Muscle of arm (tissue), 12 donors: Measurements from ENCODE around the gene ARHGAP4. TPM values are rescaled to one million over a fixed set of nuclear protein-coding genes. Genes with fewer than 3 reads are reported as not detected.

Experiments used
- DNase-seq: peaks from one replicate; pipeline ENCODE4 v3.0.0-alpha.2; 2013
- polyA plus RNA-seq, 12 donors: library from polyadenylated mRNA; unstranded; fragments of 120-200 nt; gene quantifications; one replicate each; pipeline ENCODE4 v1.2.1, GENCODE V29; 2013; ENCODE audit not compliant: insufficient read length in 12 of 12

The ARHGAP4 gene
- polyA plus RNA-seq, 12 donors = 13.9 to 84.8 (median 18.2) TPM; not detected in 1

DNA sequence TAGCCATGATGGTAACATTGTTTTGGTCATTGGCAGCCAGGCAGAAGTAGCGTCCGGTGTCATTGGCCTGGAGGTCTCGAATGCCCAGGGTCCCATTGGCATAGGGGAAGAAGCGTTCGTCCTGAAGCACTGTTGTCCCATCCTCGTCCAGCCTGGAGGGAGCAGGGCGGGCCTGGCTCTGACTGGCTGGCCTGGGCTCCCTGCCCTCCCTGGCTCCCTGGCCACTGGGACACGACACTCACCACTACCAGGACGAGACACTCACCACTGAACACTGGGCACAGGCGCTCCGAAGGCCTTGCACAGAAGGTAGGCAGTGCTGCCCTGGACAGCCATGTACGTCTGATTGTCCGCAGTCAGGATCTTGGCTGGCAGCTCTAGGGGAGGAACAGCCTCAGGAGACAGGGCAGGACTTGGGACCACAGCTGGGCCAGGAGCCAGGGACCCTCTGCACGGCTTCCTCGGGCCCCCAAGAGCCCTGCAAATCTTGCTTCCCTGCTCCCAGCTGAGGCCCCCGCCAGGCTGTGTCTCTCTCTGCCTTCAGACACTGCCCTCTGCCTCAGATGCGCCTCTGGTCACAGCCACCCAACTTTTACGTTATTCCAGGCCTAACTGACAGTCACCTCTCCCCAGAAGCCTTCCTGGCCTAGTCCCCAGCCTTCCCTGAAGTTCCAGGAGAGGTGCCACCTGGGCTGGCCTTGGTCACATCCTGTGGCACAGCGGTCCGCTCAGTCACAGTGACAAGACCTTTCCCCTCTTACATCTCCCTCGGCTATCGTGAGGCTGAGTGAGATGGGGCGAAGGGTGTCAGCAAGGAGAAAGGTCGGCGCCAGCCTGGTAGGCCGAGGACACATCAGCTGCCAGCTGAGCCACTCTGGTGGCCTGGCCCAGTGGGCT lies 57.2 kb downstream of the ARHGAP4 start:
- no peak for DNase-seq

DNA sequence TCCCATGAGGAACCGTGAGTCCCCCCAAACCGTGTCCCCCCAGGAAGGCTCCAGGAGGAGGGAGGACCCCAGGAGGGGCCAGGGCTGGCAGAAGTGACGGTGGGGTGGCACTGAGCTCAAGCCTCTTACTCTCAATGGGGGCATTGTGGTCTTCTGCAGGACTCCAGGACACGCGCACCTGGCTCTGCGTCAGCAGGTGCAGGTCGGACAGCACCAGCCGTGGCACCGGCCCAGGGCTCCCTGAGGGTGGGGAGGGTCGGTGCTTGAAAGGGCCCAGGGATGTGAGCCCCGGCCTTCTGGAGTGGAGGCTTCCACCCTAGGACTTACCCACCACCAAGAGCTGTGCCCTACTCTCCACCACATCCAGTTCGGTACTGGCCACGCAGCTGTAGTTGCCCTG lies 58.4 kb downstream of the ARHGAP4 start:
- no peak for DNase-seq

DNA sequence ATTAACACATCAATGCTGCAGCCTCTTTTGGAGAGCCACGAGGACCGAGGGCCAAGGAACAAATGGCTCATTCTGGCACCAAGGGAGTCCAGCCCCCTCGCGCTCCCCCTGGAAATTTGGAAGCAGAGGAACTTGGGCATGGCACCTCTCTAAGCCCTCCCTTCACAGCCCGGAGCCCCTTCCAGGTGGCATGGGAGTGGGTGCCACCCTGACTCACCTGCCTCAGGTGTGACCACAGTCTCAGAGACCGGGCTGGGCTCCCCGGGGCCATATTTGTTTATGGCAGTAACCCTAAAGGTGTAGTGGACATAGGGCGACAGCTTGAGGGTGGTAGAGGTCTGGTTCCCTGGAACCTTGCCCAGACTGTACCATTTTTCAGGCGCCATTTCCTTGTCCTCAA lies 58.9 kb downstream of the ARHGAP4 start:
- no peak for DNase-seq

DNA sequence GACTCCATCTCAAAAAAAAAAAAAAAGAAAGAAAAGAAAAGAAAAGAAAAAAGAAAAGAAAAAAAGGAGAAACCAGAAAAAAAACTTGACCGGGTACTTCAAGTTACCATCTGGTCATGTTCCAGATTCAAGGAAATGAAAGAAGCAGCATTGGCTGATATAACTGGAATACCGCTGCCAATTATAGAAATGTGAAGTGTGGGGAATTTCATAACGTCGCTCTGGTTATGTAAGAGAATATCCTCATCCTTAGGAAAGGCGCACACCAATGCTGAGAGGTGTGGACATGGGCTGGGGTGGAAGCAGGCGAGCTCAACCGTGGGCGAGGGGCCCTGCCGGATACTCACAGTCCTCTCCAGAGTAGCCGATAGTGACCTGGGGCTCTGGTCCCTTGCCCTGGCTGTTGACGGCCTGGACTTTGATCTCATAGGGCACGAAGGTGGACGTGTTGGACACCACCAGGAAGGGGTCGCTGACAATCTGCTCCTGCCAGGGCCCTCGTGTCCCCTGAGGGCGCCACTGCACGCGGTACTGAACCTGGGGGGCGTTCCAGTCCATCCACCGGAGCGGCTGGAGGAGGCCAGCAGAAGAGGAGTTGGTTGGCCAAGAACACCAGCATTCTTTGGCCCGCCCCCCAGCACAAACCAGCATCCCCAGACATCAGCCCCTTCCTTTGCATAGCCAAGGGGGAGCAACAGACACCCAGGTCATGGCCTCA lies 59.6 kb downstream of the ARHGAP4 start:
- no peak for DNase-seq

DNA sequence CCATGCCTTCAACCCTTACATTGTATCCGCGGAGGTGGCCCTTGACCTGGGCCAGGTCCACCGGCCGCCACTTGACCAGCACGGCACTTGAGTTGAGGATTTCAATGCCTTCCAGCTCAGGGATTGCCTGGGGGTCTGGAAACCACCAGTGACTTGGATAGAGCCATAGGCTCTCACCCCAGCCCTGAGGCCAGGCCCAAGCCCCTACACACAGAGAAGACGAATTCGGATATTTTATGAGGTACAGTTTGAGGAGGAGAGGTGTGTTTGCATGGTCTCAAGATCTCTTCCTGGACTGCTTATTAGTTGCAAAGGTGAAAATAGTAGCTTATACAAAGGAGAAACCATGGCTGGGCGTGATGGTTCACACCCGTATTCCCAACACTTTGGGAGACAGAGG lies 60.4 kb downstream of the ARHGAP4 start:
- DNase-seq = no peak

DNA sequence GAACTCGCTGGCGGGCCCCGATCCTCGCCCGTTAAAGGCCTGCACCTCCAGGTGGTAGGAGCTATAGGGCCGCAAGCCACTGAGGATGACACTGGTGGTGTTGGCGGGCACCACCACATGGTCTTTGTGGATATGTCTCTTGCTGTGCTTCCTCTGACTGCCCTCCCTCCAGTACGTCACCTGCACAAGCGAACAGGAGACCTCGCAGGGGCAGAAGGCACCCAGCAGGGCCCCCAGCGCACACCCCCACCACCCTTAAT lies 60.8 kb downstream of the ARHGAP4 start:
- no peak for DNase-seq

DNA sequence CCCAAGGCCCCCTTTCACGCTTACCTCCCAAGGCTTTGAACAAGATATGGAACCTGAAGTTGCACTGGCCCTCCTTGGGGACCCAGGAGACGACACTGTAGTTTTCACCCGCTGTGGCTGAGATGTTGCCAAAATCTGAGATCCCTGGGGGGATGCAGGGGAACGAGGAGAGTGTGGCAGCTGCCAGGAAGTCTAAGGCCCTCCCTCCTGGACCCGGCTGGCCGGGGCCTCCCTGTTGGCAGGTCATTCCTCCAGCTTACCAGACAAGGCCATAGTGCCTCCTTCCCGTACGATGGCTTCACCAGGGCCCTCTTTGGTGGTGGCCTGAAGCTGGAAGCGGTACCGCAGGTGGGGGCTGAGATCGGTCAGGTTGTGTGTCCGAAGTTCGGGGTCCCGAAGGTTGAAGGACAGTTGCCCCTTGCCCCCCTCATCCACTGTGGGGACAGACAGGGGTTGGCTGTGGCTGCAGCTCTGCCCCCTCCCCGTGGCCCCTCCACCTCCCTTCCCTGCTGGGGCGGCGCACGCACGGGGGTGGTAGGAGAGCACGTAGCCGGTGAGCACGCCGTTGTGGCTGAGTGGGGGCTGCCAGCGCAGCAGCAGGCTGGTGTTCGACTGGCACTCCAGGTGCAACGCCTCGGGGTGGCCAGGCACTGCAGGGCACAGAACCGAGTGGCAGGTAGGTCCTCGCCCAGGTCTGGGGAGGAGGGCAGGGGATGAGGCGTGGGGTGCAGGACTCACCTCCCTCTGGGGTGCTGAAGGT lies 61.3 kb downstream of the ARHGAP4 start:
- no peak for DNase-seq

DNA sequence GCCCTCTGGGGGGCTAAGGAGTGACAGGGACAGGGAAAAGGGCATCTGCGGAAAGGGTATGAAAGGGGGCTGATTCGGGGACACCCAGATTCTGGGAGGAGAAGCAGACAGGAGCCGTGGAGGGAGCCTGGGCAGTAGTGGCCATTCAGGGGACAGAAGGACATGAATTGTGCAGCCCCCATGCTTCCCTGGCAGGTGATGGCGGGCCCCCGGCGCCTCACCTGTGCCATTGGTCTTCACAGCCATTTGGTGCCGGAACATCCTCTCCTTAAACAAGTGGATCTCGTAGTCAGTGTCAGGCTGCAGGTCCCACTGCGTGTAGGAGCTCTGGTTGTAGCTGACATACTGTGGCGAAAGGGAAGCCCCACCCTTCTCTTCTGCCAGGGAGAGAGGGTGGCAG lies 62.0 kb downstream of the ARHGAP4 start:
- DNase-seq = no peak

DNA sequence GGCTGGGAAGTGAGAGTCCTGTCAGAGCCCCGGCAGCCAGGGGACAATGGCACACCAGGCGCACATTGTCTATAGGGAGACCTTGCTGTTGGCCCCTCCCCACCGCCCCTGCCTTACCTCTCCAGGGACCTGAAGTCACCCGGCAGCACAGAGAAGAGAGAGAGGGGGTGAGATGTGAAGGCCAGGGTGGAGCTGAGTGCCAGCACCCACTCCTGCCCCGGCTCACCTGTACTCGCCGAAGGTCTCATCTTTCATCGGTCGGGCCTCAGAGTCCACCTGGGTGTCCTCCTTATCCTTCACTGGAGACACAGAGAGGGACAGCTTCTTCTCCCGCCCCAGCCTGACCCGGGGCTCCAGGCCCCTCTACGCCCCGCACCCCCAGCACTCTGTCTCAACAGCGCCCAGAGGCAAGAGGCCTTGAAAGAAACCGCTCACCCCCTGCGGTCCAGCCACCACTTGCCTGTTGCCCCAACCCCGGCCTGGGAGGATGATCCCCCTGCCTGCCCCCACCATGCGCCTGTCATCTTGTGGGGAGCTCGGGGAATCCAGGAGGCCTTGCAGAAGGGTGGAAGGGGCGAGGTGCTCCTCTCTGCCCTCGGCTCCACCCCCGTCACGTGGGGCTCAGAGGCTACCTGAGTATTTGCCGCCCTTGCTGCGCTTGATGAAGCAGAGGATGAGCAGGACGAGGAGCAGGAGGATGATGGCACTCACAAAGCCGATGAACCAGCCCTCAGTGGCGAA lies 62.6 kb downstream of the ARHGAP4 start:
- no peak for DNase-seq

DNA sequence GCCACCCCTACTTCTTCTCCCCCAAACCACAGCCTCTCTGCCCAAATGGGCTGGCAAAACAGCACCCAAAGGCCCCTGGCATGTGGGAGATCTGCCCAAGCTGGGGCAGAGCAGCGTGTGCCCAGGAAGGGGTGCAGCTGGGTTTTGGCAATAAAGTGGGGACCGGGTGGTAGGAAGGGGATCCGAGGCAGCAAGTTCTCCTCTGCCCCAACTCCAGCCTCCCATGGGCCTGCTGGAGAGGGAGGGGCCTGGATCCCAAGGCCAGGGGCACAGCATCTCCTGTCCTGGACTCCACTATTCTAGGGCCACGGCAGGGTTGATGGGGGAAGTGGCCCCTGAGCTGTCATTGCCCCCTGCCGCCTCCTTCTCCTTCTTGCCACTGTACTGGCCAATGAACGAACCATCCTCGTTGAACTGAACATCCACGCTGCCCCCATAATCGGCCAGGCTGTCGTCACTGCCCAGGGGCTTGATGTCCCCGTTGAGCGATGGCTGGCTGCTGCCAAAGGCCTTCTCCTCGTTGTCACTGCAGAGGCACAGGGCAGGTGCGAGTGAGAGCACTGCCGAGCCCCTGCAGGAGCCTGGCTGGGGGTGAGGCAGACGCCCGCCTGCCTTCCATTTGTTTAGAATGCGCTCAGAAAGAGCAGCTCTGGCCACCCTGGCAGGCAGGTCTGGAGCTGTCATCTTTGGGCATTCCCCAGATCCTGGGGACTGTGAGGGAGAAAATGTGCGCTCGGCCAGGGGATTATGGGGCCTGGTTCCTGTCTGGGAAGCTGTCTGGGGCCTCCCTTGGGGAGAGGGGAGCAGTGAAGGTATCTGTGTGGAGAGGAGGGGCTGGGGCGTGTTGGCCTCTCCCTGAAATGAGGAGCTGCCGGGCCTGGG lies 63.5 kb downstream of the ARHGAP4 start:
- no peak for DNase-seq

DNA sequence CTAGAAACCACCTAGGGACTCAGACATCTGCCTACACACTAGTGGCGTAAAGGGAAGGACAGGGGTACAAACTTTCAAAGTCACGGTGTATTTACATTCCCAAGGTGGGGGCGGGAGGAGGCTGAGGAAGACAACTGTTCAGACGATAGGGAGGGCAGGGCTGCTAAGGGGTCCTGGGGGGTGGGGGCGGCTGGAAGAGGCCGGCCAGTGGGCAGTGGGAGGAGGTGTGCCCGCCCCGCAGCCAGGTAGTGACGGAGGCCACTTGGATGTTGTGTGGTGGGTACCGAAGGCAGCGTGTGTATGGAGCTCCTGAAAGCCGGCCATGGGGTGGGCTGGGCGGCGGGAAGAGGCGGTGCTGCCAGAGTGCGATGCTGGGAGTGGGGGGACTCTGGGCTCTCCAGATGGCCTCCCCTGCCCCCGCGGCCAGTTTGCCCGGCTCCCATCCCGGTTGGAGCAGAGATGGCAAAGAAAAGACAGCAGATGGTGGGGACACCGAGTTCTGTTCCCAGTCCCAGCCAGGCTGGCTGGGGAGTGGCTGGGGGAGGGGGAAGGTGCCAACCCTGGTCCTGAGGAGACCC lies 64.2 kb downstream of the ARHGAP4 start:
- DNase-seq = no peak

DNA sequence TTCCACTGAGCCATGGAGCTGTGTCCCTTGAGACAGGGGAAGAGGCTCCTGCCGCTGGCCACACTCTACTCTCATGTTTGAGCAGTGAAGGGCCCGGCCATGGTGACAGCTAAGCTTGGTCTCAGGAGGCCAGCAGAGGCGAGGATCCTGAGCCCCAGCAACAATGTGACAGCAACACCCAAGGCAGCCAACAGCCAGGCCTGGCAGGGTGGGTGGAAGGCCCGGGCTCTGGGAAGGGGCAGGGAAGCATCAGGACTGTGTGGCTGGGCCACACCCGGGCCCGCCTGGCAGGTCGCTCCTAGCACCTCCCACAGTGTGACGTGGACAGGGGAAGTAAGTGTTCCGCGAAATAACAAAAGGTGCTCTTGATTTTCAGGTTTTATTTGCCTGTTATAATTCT lies 64.9 kb downstream of the ARHGAP4 start:
- DNase-seq = no peak

Other genes starting within 250 kb of the ARHGAP4 start
- gene SLC6A8, start 238.3 kb downstream of the ARHGAP4 start, polyA plus RNA-seq = 10 to 100 TPM in 11 of 12 donors, not detected in 1; 24.6 to 44.9 (median 28.9) TPM
- 10 to 100 TPM in 11 of 12 donors, not detected in 1; 66.3 to 89.7 (median 73.6) TPM for gene BCAP31, start 201.9 kb downstream of the ARHGAP4 start, polyA plus RNA-seq
- gene ABCD1, start 201.4 kb downstream of the ARHGAP4 start, polyA plus RNA-seq = 10 to 100 TPM in 2 of 12 donors, 1 to 10 TPM in 9, not detected in 1; 5.7 to 14.0 (median 8.6) TPM
- gene PLXNB3, start 162.0 kb downstream of the ARHGAP4 start, polyA plus RNA-seq = 10 to 100 TPM in 2 of 12 donors, 1 to 10 TPM in 9, not detected in 1; 2.0 to 10.9 (median 3.1) TPM
- 100 to 1,000 TPM in 11 of 12 donors, not detected in 1; 109 to 276 (median 201) TPM for gene SRPK3, start 145.2 kb downstream of the ARHGAP4 start, polyA plus RNA-seq
- 10 to 100 TPM in 11 of 12 donors, not detected in 1; 37.1 to 73.0 (median 39.8) TPM for gene IDH3G, start 131.9 kb downstream of the ARHGAP4 start, polyA plus RNA-seq
- gene SSR4, start 131.6 kb downstream of the ARHGAP4 start, polyA plus RNA-seq = 100 to 1,000 TPM in 9 of 12 donors, 10 to 100 TPM in 2, not detected in 1; 94.6 to 175 (median 108) TPM
- gene PDZD4, start 95.7 kb downstream of the ARHGAP4 start, polyA plus RNA-seq = 1 to 10 TPM in 11 of 12 donors, not detected in 1; 2.7 to 9.6 (median 2.8) TPM
- 10 to 100 TPM in 2 of 12 donors, 1 to 10 TPM in 9, not detected in 1; 1.7 to 11.7 (median 2.8) TPM for gene L1CAM, start 40.1 kb downstream of the ARHGAP4 start, polyA plus RNA-seq
- gene AVPR2, start 21.6 kb downstream of the ARHGAP4 start, polyA plus RNA-seq = 1 to 10 TPM in 1 of 12 donors, under 1 TPM in 9, not detected in 2; 0.33 to 1.3 (median 0.63) TPM
- gene NAA10, start 8.8 kb upstream of the ARHGAP4 start, polyA plus RNA-seq = 10 to 100 TPM in 11 of 12 donors, not detected in 1; 42.6 to 72.0 (median 57.7) TPM
- gene RENBP, start 18.4 kb upstream of the ARHGAP4 start, polyA plus RNA-seq = 10 to 100 TPM in 1 of 12 donors, 1 to 10 TPM in 10, not detected in 1; 1.4 to 26.0 (median 2.3) TPM
- gene HCFC1, start 45.6 kb upstream of the ARHGAP4 start, polyA plus RNA-seq = 100 to 1,000 TPM in 1 of 12 donors, 10 to 100 TPM in 11; 24.3 to 129 (median 31.2) TPM
- gene TMEM187, start 46.5 kb upstream of the ARHGAP4 start, polyA plus RNA-seq = 1 to 10 TPM in 10 of 12 donors, not detected in 2; 2.7 to 7.0 (median 4.8) TPM
- 10 to 100 TPM in 11 of 12 donors, not detected in 1; 27.7 to 48.5 (median 39.2) TPM for gene IRAK1, start 93.6 kb upstream of the ARHGAP4 start, polyA plus RNA-seq
- gene MECP2, start 171.5 kb upstream of the ARHGAP4 start, polyA plus RNA-seq = 10 to 100 TPM in 11 of 12 donors, not detected in 1; 16.5 to 30.0 (median 19.2) TPM
- gene OPN1LW, start 218.0 kb upstream of the ARHGAP4 start, polyA plus RNA-seq = not detected